ENCODE results near the gene TTC33. TPM values are rescaled to one million over a fixed set of nuclear protein-coding genes. Genes with fewer than 3 reads are reported as not detected.

TTC33 gene
- total and polyA plus RNA-seq, 2 of the 13 experiments (the other 11 are each of a cell fraction or from before 2014, with no cell fraction given), result 4.5 to 20.0 TPM

- Histone ChIP-seq H2AFZ (ENCODE audit: low read length) (no peak overlapping the region), H3K9ac (ENCODE audit: insufficient read depth, low read depth, low read length) (no peak overlapping the region), H3K4me2 (ENCODE audit: low read depth, low read length) (no peak overlapping the region), H3K36me3 (replicated peaks in 1 of 2; ENCODE audit: control insufficient read depth in 1 of 2, insufficient read depth in 2 of 2, low read length in 2 of 2) (no peaks in the 10 kb centered on the region), H3K79me2 (ENCODE audit: insufficient read depth, low read length) (no peaks in the 10 kb centered on the region), H3K4me1 (ENCODE audit: insufficient read depth, low read length) (no peaks in the 10 kb centered on the region), H3K27me3 (ENCODE audit: control insufficient read depth in 1 of 2, insufficient read depth in 2 of 2, low read length in 2 of 2) (no peaks in the 10 kb centered on the region), H3K27ac (ENCODE audit: extremely low read length, insufficient read depth, low read length) (no peak overlapping the region), H3K9me3 (ENCODE audit: low read length) (no peaks in the 10 kb centered on the region), H4K20me1 (ENCODE audit: insufficient read depth, low read length) (no peaks in the 10 kb centered on the region), H3K4me3 (replicated peaks in 1 of 3; ENCODE audit: insufficient read depth in 1 of 3, low read depth in 2 of 3, low read length in 3 of 3) (no peak overlapping the region)
- DNase-seq (ENCODE audit: low spot score), result no peak
- ChIA-PET CTCF (ENCODE audit: low intra/inter-chr PET ratio, low total read pairs) (no interaction called here), POLR2A (no interaction called here)
- no peak for TF ChIP-seq ZMAT3 (CRISPR knock-in tag; conservative IDR thresholded peaks at IDR 0.05)
- no peak for TF ChIP-seq ZNF503 (CRISPR knock-in tag; IDR thresholded peaks at IDR 0.05)
- no peak for TF ChIP-seq HNF1A (IDR thresholded peaks at IDR 0.05; ENCODE audit: low read depth)
- no peak for TF ChIP-seq HNF1A (CRISPR knock-in tag; IDR thresholded peaks at IDR 0.05; ENCODE audit: borderline replicate concordance)
- TF ChIP-seq HDAC6 (IDR thresholded peaks at IDR 0.05; ENCODE audit: low read depth, low read length), result no peak
- no peak for TF ChIP-seq ZNF333 (CRISPR knock-in tag; IDR thresholded peaks at IDR 0.05; ENCODE audit: borderline replicate concordance)
- no peak for TF ChIP-seq SNAPC5 (CRISPR knock-in tag; IDR thresholded peaks at IDR 0.05; ENCODE audit: borderline replicate concordance)
- TF ChIP-seq CBX1 (IDR thresholded peaks at IDR 0.05; ENCODE audit: low read depth), result no peak
- TF ChIP-seq KDM5A (IDR thresholded peaks at IDR 0.05; ENCODE audit: borderline replicate concordance, low read length), result no peak
- 22% methylated on average over 4 of the region's 4 CpGs for WGBS (ENCODE audit: low lambda C conversion rate)
- no TSS peak for BruUV-seq (replicated peaks)
- no peak for ATAC-seq
- in situ Hi-C loops (cut with HindIII; ENCODE audit: extremely low pct_ligation_motif_present, low pct_unique_long_range_greater_than_20kb), result no loop called here
- intact Hi-C loops (cut with micrococcal nuclease; ENCODE audit: unreplicated experiment), result loop anchor here (5.0 kb wide), 1 partner anchor 1137 kb away; no protein-coding TSS in a partner anchor
- no peak for FAIRE-seq
Observed at GRCh38 chr5:40464511-40464910, 291.2 kb downstream of the TTC33 start.

Small RNAs within 50 kb of the gene (small RNA-seq; reads per million reads assigned to genes)
- gene RF00092 (ENCODE audit: insufficient read depth in 2 of 3, insufficient read length in 3 of 3, low read depth in 2 of 3, low replicate concordance in 1 of 3), result 0 reads per million in 3 experiments
- gene RF00191 (ENCODE audit: insufficient read depth in 2 of 3, insufficient read length in 3 of 3, low read depth in 2 of 3, low replicate concordance in 1 of 3), result 0 reads per million in 3 experiments

Other genes starting within 250 kb of the TTC33 start
- 0.11 TPM in 1 of 2 replicates, not detected in the other for gene PTGER4, start 76.0 kb downstream of the TTC33 start, total RNA-seq (2016; rRNA removed; fragmentation: Illumina TruSeq; extraction: Trizol)
- 0.01 and 0.03 TPM in 2 replicates for gene PTGER4, start 76.0 kb downstream of the TTC33 start, polyA plus RNA-seq (2011; rRNA removed)
- gene PRKAA1, start 42.4 kb upstream of the TTC33 start, total RNA-seq (2016; rRNA removed; fragmentation: Illumina TruSeq; extraction: Trizol), result 58.0 and 78.7 TPM in 2 replicates
- gene PRKAA1, start 42.4 kb upstream of the TTC33 start, polyA plus RNA-seq (2011; rRNA removed), result 29.0 and 36.6 TPM in 2 replicates
- gene RPL37, start 79.3 kb upstream of the TTC33 start, total RNA-seq (2016; rRNA removed; fragmentation: Illumina TruSeq; extraction: Trizol), result 1,981 and 2,192 TPM in 2 replicates
- gene RPL37, start 79.3 kb upstream of the TTC33 start, polyA plus RNA-seq (2011; rRNA removed), result 3,367 and 3,734 TPM in 2 replicates
- gene CARD6, start 85.4 kb upstream of the TTC33 start, total RNA-seq (2016; rRNA removed; fragmentation: Illumina TruSeq; extraction: Trizol), result 1.4 TPM in 2 replicates
- gene CARD6, start 85.4 kb upstream of the TTC33 start, polyA plus RNA-seq (2011; rRNA removed), result 0.33 and 0.39 TPM in 2 replicates
- 3.5 and 3.6 TPM in 2 replicates for gene C7, start 153.5 kb upstream of the TTC33 start, total RNA-seq (2016; rRNA removed; fragmentation: Illumina TruSeq; extraction: Trizol)
- 1.4 and 1.7 TPM in 2 replicates for gene C7, start 153.5 kb upstream of the TTC33 start, polyA plus RNA-seq (2011; rRNA removed)